Suprapubic skin (tissue), 4 donors: Measurements from ENCODE around the gene KCTD17. TPM values are rescaled to one million over a fixed set of nuclear protein-coding genes. Genes with fewer than 3 reads are reported as not detected.

Source experiments
- DNase-seq, 2 donors: peaks; one replicate each; pipeline ENCODE4 v3.0.0-alpha.2; 2019; ENCODE audit warnings: low spot score in 2 of 2
- H3K27ac ChIP-seq: fragments of 200-600 bp; sonication (generic); one replicate; pipeline ENCODE4 v1.5.1; 2019
- H3K27me3 ChIP-seq: fragments of 200-600 bp; sonication (generic); one replicate; pipeline ENCODE4 v1.5.1; 2019
- H3K36me3 ChIP-seq: fragments of 200-600 bp; sonication (generic); one replicate; pipeline ENCODE4 v1.5.1; 2019
- H3K4me1 ChIP-seq: fragments of 200-600 bp; sonication (generic); one replicate; pipeline ENCODE4 v1.5.1; 2019
- H3K4me3 ChIP-seq: fragments of 200-600 bp; sonication (generic); one replicate; pipeline ENCODE4 v1.5.1; 2019; ENCODE audit warnings: mild to moderate bottlenecking
- H3K9me3 ChIP-seq: fragments of 200-600 bp; sonication (generic); one replicate; pipeline ENCODE4 v1.5.1; 2019
- EP300 ChIP-seq: sonication (generic); formaldehyde crosslinking; IDR thresholded peaks from one replicate; pipeline ENCODE4 v1.6.1; 2017; ENCODE audit warnings: antibody characterized with exemption
- POLR2A ChIP-seq, 2 donors: fragments of 450-650 bp; IDR thresholded peaks; one replicate each; pipeline ENCODE4 v1.6.1; 2017; ENCODE audit warnings: antibody characterized with exemption in 2 of 2, mild to moderate bottlenecking in 2 of 2, moderate library complexity in 2 of 2
- POLR2AphosphoS5 ChIP-seq, 3 donors: sonication (generic); formaldehyde crosslinking; IDR thresholded peaks; one replicate each; pipeline ENCODE4 v1.6.1; 2017; ENCODE audit warnings: antibody characterized with exemption in 3 of 3
- WGBS: methylation state at CpG from one replicate; pipeline ENCODE4 v1.1.5; 2018; 5-methylcytosine and 5-hydroxymethylcytosine counted together
- total RNA-seq, 4 donors: library from RNA; depleted of rRNA; stranded (reverse); fragments of >200 nt; gene quantifications; one replicate each; pipeline ENCODE4 v1.1.0, GENCODE V29; 2016
- TF ChIP-seq, protein P1 (sequence below), 2 donors: fragments of 200-600 bp in 1 of 2; fragments of 450-650 bp in 1 of 2; sonication (generic) in 1 of 2; IDR thresholded peaks; one replicate each; pipeline ENCODE4 v1.5.1; 2016 to 2019; ENCODE audit warnings: antibody characterized with exemption in 2 of 2, mild to moderate bottlenecking in 1 of 2, moderate library complexity in 1 of 2

KCTD17 gene
- total RNA-seq, 4 donors from 2014 or later, result 25.0 to 67.0 (median 35.7) TPM

DNA sequence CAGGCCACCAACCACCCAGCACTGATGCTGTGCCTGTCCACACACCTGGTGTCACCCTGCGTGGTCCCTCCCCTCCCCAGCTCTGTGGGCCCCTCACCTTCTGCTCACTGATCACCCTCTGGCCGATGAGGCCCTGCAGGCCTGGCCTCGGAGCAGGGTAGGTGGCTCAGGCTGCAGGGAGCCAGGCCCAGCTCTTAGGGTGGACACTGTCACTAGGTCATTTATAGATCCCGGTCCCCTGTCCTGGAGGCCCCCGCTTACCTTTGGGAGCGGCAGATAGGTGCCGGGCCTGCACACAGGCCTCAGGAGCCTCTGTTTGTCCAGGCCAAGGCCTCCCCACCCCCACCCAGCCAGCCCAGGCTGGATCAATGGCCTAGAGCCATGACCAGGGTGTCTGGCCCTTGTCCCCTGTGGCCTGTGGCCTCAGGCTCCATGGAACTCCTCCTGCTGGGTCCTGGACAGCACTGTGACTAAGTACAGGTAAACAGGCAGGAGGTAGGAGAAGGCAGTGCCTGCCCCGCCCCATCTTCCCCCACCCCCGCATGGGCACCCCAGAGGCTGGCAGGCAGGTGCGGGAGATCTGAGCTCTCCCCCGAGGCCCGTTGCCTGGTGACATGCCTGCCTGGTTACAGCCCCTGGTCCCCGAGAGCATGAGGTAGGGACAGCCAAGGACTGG is 57.8 kb downstream of the KCTD17 start, which contains the start of gene TMPRSS6:
TSS of gene TMPRSS6 (minus strand) at position 472 of the 676 bp plus-strand sequence. CDS start 6,296 bp downstream, outside the sequence.
- WGBS, result 64% methylated on average over 11 of the region's 13 CpGs
- Histone ChIP-seq H3K27ac (no peak within 1 kb of the TSS), H3K4me3 (no peak within 1 kb of the TSS), H3K9me3 (no peaks in the 10 kb centered on the region), H3K4me1 (no peaks in the 10 kb centered on the region), H3K27me3 (peaks cover 17% of the 10 kb centered on the region), H3K36me3 (no peaks in the 10 kb centered on the region)
- TF ChIP-seq POLR2AphosphoS5 (IDR thresholded peaks at IDR 0.05) (no peak), EP300 (no peak), POLR2A (IDR thresholded peaks at IDR 0.05) (no peak)
- no peak for DNase-seq

DNA sequence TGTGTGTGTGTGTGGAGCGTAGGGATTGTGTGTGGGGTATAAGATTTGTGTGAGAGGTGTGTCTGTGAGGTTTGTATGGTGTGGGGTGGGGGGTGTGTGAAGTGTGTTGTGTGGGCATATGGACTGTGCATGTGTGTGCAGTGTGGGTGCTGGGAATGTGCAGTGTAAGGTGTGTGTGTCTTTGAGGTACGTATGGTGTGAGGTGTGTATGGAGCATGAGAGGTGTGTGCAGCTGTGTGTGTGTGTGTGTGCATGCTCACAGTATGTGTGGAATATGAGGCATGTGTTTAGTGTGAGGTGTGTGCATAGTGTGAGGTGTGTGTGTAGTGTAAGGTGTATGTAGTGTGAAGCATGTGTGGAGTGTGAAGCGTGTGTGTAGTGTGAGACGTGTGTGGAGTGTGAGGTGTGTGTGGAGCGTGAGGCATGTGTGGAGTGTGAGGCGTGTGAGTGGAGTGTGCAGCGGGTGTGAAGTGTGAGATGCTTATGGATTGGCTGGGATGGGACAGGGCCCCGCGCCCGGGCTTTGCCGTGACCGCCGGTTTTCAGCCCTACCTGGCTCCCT is 59.7 kb downstream of the KCTD17 start:
- WGBS, result 90% methylated on average over 13 of the region's 13 CpGs
- peaks cover 15% of the 10 kb centered on the region for H3K27me3 ChIP-seq
- DNase-seq, result no peak
- H3K4me1 ChIP-seq, result no peaks in the 10 kb centered on the region
- TF ChIP-seq POLR2AphosphoS5 (IDR thresholded peaks at IDR 0.05), result no peak
- TF ChIP-seq EP300, result no peak
- TF ChIP-seq, protein P1, sequence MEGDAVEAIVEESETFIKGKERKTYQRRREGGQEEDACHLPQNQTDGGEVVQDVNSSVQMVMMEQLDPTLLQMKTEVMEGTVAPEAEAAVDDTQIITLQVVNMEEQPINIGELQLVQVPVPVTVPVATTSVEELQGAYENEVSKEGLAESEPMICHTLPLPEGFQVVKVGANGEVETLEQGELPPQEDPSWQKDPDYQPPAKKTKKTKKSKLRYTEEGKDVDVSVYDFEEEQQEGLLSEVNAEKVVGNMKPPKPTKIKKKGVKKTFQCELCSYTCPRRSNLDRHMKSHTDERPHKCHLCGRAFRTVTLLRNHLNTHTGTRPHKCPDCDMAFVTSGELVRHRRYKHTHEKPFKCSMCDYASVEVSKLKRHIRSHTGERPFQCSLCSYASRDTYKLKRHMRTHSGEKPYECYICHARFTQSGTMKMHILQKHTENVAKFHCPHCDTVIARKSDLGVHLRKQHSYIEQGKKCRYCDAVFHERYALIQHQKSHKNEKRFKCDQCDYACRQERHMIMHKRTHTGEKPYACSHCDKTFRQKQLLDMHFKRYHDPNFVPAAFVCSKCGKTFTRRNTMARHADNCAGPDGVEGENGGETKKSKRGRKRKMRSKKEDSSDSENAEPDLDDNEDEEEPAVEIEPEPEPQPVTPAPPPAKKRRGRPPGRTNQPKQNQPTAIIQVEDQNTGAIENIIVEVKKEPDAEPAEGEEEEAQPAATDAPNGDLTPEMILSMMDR (IDR thresholded peaks at IDR 0.05), result no peak
- no peak for TF ChIP-seq POLR2A (IDR thresholded peaks at IDR 0.05)
- H3K9me3 ChIP-seq, result no peaks in the 10 kb centered on the region
- H3K36me3 ChIP-seq, result no peaks in the 10 kb centered on the region
- no peak overlapping the region for H3K4me3 ChIP-seq
- H3K27ac ChIP-seq, result no peak overlapping the region

DNA sequence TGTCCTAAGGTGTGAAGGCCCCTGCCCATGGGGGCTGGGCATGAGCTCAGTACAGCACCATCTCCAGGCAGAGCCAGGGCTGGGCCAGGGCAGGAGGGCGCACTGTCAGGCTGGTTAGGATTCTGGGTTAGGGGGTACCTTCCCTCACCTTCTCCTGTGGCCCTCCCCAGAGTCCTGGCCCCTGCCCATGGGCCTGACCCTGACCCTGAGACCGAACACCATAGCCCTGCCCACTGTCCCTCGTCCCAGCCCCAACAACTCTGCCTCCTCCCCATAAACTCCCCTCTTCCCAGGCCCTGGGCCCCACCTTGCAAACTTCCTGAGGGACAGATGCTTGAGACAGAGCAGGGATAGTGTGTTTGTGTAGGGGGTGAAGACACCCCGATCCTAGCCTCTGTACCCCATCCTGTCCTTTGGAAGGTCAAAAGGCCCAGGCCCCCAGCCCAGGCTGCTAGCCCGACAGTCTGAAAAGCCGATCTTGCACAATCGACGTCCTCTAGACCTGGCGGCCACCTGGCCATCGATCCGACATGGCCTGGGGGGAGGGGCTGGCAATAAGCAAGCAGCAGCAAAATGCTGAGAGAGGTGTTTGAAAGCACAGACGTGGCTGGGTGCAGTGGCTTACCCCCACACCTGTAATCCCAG is 60.7 kb downstream of the KCTD17 start:
- WGBS, result 65% methylated on average over 11 of the region's 12 CpGs
- no peak for DNase-seq
- TF ChIP-seq EP300 (no peak), POLR2A (IDR thresholded peaks at IDR 0.05) (no peak), POLR2AphosphoS5 (IDR thresholded peaks at IDR 0.05) (no peak)
- TF ChIP-seq, protein P1 (IDR thresholded peaks at IDR 0.05), result no peak
- Histone ChIP-seq H3K9me3 (no peaks in the 10 kb centered on the region), H3K27ac (no peak overlapping the region), H3K4me3 (no peak overlapping the region), H3K27me3 (peaks cover 15% of the 10 kb centered on the region), H3K4me1 (no peaks in the 10 kb centered on the region), H3K36me3 (no peaks in the 10 kb centered on the region)

Other genes with a start within 250 kb of the KCTD17 start
- not detected for gene PVALB, start 234.7 kb upstream of the KCTD17 start, total RNA-seq
- gene NCF4, start 190.7 kb upstream of the KCTD17 start, total RNA-seq, result 1 to 10 TPM; 1.1 to 4.5 (median 3.1) TPM
- gene CSF2RB, start 138.1 kb upstream of the KCTD17 start, total RNA-seq, result 10 to 100 TPM in 1 of 4 donors, 1 to 10 TPM in 3; 3.9 to 13.6 (median 4.7) TPM
- gene TST, start 32.3 kb upstream of the KCTD17 start, total RNA-seq, result 10 to 100 TPM; 23.2 to 56.3 (median 52.4) TPM
- 100 to 1,000 TPM in 3 of 4 donors, 10 to 100 TPM in 1; 99.0 to 171 (median 143) TPM for gene MPST, start 32.0 kb upstream of the KCTD17 start, total RNA-seq
- gene TMPRSS6, start 58.0 kb downstream of the KCTD17 start, total RNA-seq, result 1 to 10 TPM in 2 of 4 donors, under 1 TPM in 2; 0.30 to 3.8 (median 1.0) TPM
- gene IL2RB, start 98.2 kb downstream of the KCTD17 start, total RNA-seq, result 10 to 100 TPM in 3 of 4 donors, 1 to 10 TPM in 1; 8.9 to 29.7 (median 12.4) TPM
- gene C1QTNF6, start 136.5 kb downstream of the KCTD17 start, total RNA-seq, result 1 to 10 TPM; 1.2 to 8.4 (median 2.7) TPM
- not detected for gene SSTR3, start 160.7 kb downstream of the KCTD17 start, total RNA-seq
- 1 to 10 TPM; 1.9 to 3.9 (median 3.0) TPM for gene RAC2, start 192.5 kb downstream of the KCTD17 start, total RNA-seq
- gene CYTH4, start 230.8 kb downstream of the KCTD17 start, total RNA-seq, result 1 to 10 TPM in 3 of 4 donors, under 1 TPM in 1; 0.55 to 4.3 (median 2.7) TPM